D341Med (cell line): ENCODE data around the gene FRMD4B.

Experiments used
- DNase-seq: peaks from one replicate; pipeline ENCODE4 v3.0.0; 2012; ENCODE audit warnings: low spot score

Gene FRMD4B

GRCh38 chr3:69200384-69201068, 185.4 kb downstream of the FRMD4B start:
- no peak for DNase-seq

GRCh38 chr3:69199942-69200341, 185.9 kb downstream of the FRMD4B start:
- DNase-seq: no peak

GRCh38 chr3:69197922-69198530, 187.9 kb downstream of the FRMD4B start:
- no peak for DNase-seq

GRCh38 chr3:69197455-69197854, 188.4 kb downstream of the FRMD4B start:
- DNase-seq: no peak

- no peak for DNase-seq
Measured at GRCh38 chr3:69196876-69197275, 189.0 kb downstream of the FRMD4B start.

GRCh38 chr3:69194431-69195165, 191.3 kb downstream of the FRMD4B start:
- no peak for DNase-seq

GRCh38 chr3:69193749-69194148, 192.1 kb downstream of the FRMD4B start:
- DNase-seq: no peak

GRCh38 chr3:69191516-69191915, 194.4 kb downstream of the FRMD4B start:
- DNase-seq: no peak

GRCh38 chr3:69189487-69189886, 196.4 kb downstream of the FRMD4B start:
- no peak for DNase-seq

- no peak for DNase-seq
Measured at GRCh38 chr3:69186575-69187093, 199.3 kb downstream of the FRMD4B start.

- DNase-seq: no peak
Measured at GRCh38 chr3:69182588-69183316, 203.1 kb downstream of the FRMD4B start.

- no peak for DNase-seq
Measured at GRCh38 chr3:69181592-69182211, 204.2 kb downstream of the FRMD4B start.

- DNase-seq: no peak
Measured at GRCh38 chr3:69180869-69181591, 204.9 kb downstream of the FRMD4B start.

GRCh38 chr3:69179740-69180372, 206.0 kb downstream of the FRMD4B start:
- DNase-seq: no peak

GRCh38 chr3:69178838-69179739, 206.8 kb downstream of the FRMD4B start:
- DNase-seq: no peak

GRCh38 chr3:69178082-69178481, 207.8 kb downstream of the FRMD4B start:
- no peak for DNase-seq

GRCh38 chr3:69174871-69175737, 210.8 kb downstream of the FRMD4B start:
- DNase-seq: no peak

GRCh38 chr3:69174445-69174844, 211.4 kb downstream of the FRMD4B start:
- no peak for DNase-seq

GRCh38 chr3:69172058-69172457, 213.8 kb downstream of the FRMD4B start:
- no peak for DNase-seq
